HG03457 (cell line): ENCODE data around the gene CHPT1.
"Not testable (repeated sequence)": the region's sequence is repeated elsewhere in the genome, so short reads cannot be mapped to it uniquely, and the experiment has no call there.

Source experiments
- ATAC-seq: cut with Tn5 transposase; IDR thresholded peaks from one replicate; pipeline ENCODE4 v1.9.1; 2021; ENCODE audit warnings: moderate number of reproducible peaks; ENCODE audit not compliant: unreplicated experiment

Gene CHPT1

DNA sequence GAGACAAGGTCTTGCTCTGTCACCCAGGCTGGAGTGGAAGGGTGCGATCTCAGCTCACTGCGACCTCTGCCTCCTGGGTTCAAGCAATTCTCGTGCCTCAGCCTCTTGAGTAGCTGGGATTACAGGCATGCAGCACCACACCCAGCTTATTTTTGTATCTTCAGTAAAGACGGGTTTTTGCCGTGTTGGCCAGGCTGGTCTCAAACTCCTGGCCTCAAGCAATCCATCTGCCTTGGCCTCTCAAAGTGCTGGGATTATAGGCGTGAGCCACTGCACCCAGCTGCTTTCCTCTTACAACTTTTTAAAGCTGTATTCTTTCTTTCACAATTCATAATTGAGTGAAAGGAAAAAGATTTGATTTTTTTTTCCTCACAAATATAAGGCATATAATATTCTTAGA, 15.8 kb upstream of the CHPT1 start:
- ATAC-seq = not testable (repeated sequence)

GRCh38 chr12:101685092-101685491, 12.3 kb upstream of the CHPT1 start:
- no peak for ATAC-seq

- ATAC-seq = no peak
These were observed 11.3 kb upstream of the CHPT1 start for GRCh38 chr12:101686176-101686575.

- no peak for ATAC-seq
These were observed 6.8 kb upstream of the CHPT1 start for GRCh38 chr12:101690544-101691098.

- ATAC-seq = no peak
These were observed 5.8 kb upstream of the CHPT1 start for GRCh38 chr12:101691503-101692096.

DNA sequence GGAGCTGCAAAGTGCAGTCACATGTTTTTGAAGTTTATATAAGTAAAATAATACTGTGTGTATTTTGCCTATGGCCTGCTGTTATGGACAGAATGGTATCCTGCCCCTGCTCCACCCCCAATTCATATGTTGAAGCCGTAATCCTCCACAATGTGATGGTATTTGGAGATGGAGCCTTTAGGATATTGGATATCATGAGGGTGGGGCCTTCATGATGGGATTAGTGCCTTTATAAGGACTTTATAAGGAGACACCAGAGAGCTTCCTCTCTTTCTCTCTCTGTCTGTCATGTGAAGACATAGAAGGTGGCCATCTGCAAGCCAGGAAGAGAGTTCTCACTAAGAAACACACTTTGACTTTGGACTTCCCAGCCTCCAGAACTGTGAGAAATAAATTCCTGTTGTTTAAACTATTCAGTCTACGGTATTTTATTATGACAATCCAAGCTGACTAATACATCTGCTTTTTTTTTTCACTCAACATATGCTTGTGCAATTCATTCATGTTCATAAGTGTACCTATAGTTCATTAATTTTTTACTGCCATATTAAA, 3.1 kb upstream of the CHPT1 start:
- no peak for ATAC-seq

- no peak for ATAC-seq
These were observed 2.5 kb upstream of the CHPT1 start for GRCh38 chr12:101694986-101695385.

- no peak for ATAC-seq
These were observed 1.7 kb upstream of the CHPT1 start for GRCh38 chr12:101695706-101696105.

GRCh38 chr12:101696251-101697196, 916 bp upstream of the CHPT1 start:
- ATAC-seq = no peak

GRCh38 chr12:101697930-101698799, 725 bp downstream of the CHPT1 start:
- peak; percentile 23 for ATAC-seq

GRCh38 chr12:101698800-101699347, 1.4 kb downstream of the CHPT1 start:
- no peak for ATAC-seq

- ATAC-seq = no peak
These were observed 2.9 kb downstream of the CHPT1 start for GRCh38 chr12:101700299-101700820.

GRCh38 chr12:101703487-101703886, 6.0 kb downstream of the CHPT1 start:
- ATAC-seq = no peak

GRCh38 chr12:101706403-101706802, 9.0 kb downstream of the CHPT1 start:
- no peak for ATAC-seq

GRCh38 chr12:101707131-101707782, 9.8 kb downstream of the CHPT1 start:
- no peak for ATAC-seq

- ATAC-seq = no peak
These were observed 12.8 kb downstream of the CHPT1 start for GRCh38 chr12:101710288-101710687.

- ATAC-seq = no peak
These were observed 15.7 kb downstream of the CHPT1 start for GRCh38 chr12:101713059-101713682.

GRCh38 chr12:101713930-101714329, 16.5 kb downstream of the CHPT1 start:
- ATAC-seq = no peak

- no peak for ATAC-seq
These were observed 17.5 kb downstream of the CHPT1 start for GRCh38 chr12:101714877-101715444.
